ENCODE data around the gene AGO1. TPM values are rescaled to one million over a fixed set of nuclear protein-coding genes. Genes with fewer than 3 reads are reported as not detected.

Gene AGO1
- total and polyA plus RNA-seq, 2 donors (not counting 1 experiment from before 2014, with no cell fraction given) = 10.1 to 41.3 TPM

DNA sequence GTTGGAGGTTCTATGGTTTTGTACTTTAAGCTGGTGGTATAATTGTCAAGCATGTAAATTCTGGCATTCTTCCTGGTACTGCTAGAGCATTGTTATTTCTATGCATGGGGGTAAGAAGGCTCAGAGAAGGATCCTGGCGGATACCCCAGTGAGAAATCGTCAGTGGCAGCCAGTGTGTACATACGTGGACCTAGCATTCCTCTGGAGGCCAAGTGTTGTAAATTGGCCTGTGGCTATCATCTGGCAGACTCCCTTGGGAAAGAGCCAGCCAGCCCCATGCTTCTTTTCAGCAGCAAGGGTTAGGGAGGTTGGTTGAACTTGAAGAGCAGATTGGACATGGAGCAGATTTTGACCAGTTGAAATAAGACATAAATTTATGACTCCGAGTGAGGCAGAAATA, 42.7 kb downstream of the AGO1 start:
- peaks cover 15 to 21% of the 10 kb centered on the region in 2 donors for H3K4me1 ChIP-seq (ENCODE audit: control insufficient read depth in 2 of 2, insufficient read depth in 2 of 2, low read length in 2 of 2)
- no peak overlapping the region for H2AFZ ChIP-seq (ENCODE audit: insufficient read depth, low read depth, low read length, poor library complexity, severe bottlenecking)
- peak overlapping the region in 1 of 2 donors; percentile 23 for H3K27ac ChIP-seq (ENCODE audit: low read length in 2 of 2)
- Mint-ChIP-seq H3K4me3 (no peak overlapping the region), H3K27ac (no peak overlapping the region), H3K9me3 (ENCODE audit: insufficient read depth) (no peaks in the 10 kb centered on the region), H3K27me3 (no peaks in the 10 kb centered on the region), H3K4me1 (peaks cover 22% of the 10 kb centered on the region)
- 87% methylated on average over 4 of the region's 4 CpGs for WGBS (ENCODE audit: insufficient coverage)
- TF ChIP-seq, protein P1, sequence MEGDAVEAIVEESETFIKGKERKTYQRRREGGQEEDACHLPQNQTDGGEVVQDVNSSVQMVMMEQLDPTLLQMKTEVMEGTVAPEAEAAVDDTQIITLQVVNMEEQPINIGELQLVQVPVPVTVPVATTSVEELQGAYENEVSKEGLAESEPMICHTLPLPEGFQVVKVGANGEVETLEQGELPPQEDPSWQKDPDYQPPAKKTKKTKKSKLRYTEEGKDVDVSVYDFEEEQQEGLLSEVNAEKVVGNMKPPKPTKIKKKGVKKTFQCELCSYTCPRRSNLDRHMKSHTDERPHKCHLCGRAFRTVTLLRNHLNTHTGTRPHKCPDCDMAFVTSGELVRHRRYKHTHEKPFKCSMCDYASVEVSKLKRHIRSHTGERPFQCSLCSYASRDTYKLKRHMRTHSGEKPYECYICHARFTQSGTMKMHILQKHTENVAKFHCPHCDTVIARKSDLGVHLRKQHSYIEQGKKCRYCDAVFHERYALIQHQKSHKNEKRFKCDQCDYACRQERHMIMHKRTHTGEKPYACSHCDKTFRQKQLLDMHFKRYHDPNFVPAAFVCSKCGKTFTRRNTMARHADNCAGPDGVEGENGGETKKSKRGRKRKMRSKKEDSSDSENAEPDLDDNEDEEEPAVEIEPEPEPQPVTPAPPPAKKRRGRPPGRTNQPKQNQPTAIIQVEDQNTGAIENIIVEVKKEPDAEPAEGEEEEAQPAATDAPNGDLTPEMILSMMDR (IDR thresholded peaks at IDR 0.05) = no peak
- no peak for TF ChIP-seq EZH2 (IDR thresholded peaks at IDR 0.05; ENCODE audit: borderline replicate concordance, insufficient read depth, low read depth, low read length, poor library complexity, severe bottlenecking)
- CTCF ChIA-PET = no interaction called here
- ATAC-seq (ENCODE audit: low read depth) (no peak), DNase-seq (no peak)
- POLR2A ChIA-PET = no interaction called here
- no peak overlapping the region for H3K4me3 ChIP-seq (ENCODE audit: control extremely low read depth in 1 of 5, extremely low read depth in 1 of 5, insufficient read depth in 1 of 5, low read depth in 2 of 5, low read length in 4 of 5)
- H3K4me2 ChIP-seq (replicated peaks; ENCODE audit: low read depth, low read length, poor library complexity, severe bottlenecking) = peak overlapping the region; percentile 17
- no peak overlapping the region for H3K9ac ChIP-seq (ENCODE audit: low read length)
- no peaks in the 10 kb centered on the region for H3K79me2 ChIP-seq (ENCODE audit: control insufficient read depth, insufficient read depth, low read length)
- H3K27me3 ChIP-seq (replicated peaks in 1 of 4; ENCODE audit: control extremely low read depth in 1 of 4, control insufficient read depth in 3 of 4, insufficient read depth in 4 of 4, low read length in 3 of 4) = no peaks in the 10 kb centered on the region
- no peaks in the 10 kb centered on the region for H3K9me3 ChIP-seq (ENCODE audit: control extremely low read depth in 1 of 3, control insufficient read depth in 2 of 3, insufficient read depth in 1 of 3, low read length in 2 of 3)
- H3K36me3 ChIP-seq (replicated peaks in 1 of 2; ENCODE audit: control extremely low read depth in 1 of 2, control insufficient read depth in 1 of 2, extremely low read depth in 1 of 2, insufficient read depth in 2 of 2, low read length in 1 of 2) = peaks cover 0 to 8% of the 10 kb centered on the region in 2 experiments
- intact Hi-C loops (cut with micrococcal nuclease) = no loop called here
- no peaks in the 10 kb centered on the region for H4K20me1 ChIP-seq (ENCODE audit: control insufficient read depth, insufficient read depth, low read length, poor library complexity, severe bottlenecking)

DNA sequence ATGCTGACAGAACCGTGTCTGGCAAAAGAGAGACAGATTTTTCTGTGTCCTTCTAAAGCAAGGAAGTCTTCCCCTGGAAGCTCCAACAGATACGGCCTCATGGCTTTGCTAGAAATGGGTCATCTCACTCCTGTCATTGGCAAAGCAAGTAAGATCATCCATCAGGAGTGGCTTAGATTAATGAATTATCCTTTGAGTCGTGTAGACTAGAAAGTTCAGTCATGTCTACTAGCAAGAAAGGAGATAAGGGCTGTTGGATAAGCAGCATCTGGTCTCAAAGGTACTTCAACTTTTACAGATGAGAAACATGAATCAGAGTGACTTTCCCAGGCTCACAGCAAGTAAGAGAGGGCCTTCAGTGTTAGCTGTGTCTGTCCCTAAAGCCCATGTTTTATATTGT, 44.5 kb downstream of the AGO1 start:
- H3K9me3 Mint-ChIP-seq (ENCODE audit: insufficient read depth) = no peaks in the 10 kb centered on the region
- TF ChIP-seq, protein P1 (IDR thresholded peaks at IDR 0.05) = no peak
- no peak for TF ChIP-seq EZH2 (IDR thresholded peaks at IDR 0.05; ENCODE audit: borderline replicate concordance, insufficient read depth, low read depth, low read length, poor library complexity, severe bottlenecking)
- POLR2A ChIA-PET = interaction anchor here (0.7 kb wide), 1 partner anchor 44 kb away, joined by 4 read pairs; the partner anchor contains the start of gene AGO1

More for the DNA sequence above, 44.5 kb downstream of the AGO1 start:
- Histone ChIP-seq H3K4me1 (ENCODE audit: control insufficient read depth in 2 of 2, insufficient read depth in 2 of 2, low read length in 2 of 2) (peaks cover 22 to 29% of the 10 kb centered on the region in 2 donors), H3K27ac (ENCODE audit: low read length in 2 of 2) (no peak overlapping the region), H2AFZ (ENCODE audit: insufficient read depth, low read depth, low read length, poor library complexity, severe bottlenecking) (no peak overlapping the region), H4K20me1 (ENCODE audit: control insufficient read depth, insufficient read depth, low read length, poor library complexity, severe bottlenecking) (no peaks in the 10 kb centered on the region), H3K9ac (ENCODE audit: low read length) (no peak overlapping the region), H3K27me3 (replicated peaks in 1 of 4; ENCODE audit: control extremely low read depth in 1 of 4, control insufficient read depth in 3 of 4, insufficient read depth in 4 of 4, low read length in 3 of 4) (no peaks in the 10 kb centered on the region), H3K79me2 (ENCODE audit: control insufficient read depth, insufficient read depth, low read length) (peaks cover 13% of the 10 kb centered on the region), H3K4me2 (replicated peaks; ENCODE audit: low read depth, low read length, poor library complexity, severe bottlenecking) (no peak overlapping the region), H3K9me3 (ENCODE audit: control extremely low read depth in 1 of 3, control insufficient read depth in 2 of 3, insufficient read depth in 1 of 3, low read length in 2 of 3) (no peaks in the 10 kb centered on the region), H3K36me3 (replicated peaks in 1 of 2; ENCODE audit: control extremely low read depth in 1 of 2, control insufficient read depth in 1 of 2, extremely low read depth in 1 of 2, insufficient read depth in 2 of 2, low read length in 1 of 2) (no peaks in the 10 kb centered on the region), H3K4me3 (ENCODE audit: control extremely low read depth in 1 of 5, extremely low read depth in 1 of 5, insufficient read depth in 1 of 5, low read depth in 2 of 5, low read length in 4 of 5) (no peak overlapping the region)
- H3K27ac Mint-ChIP-seq = no peak overlapping the region
- ATAC-seq (ENCODE audit: low read depth) = no peak
- no peaks in the 10 kb centered on the region for H3K27me3 Mint-ChIP-seq
- CTCF ChIA-PET = interaction anchor here (0.7 kb wide), 2 partner anchors 337 to 509 kb away, joined by 3 to 4 read pairs; no protein-coding TSS in a partner anchor
- peaks cover 31% of the 10 kb centered on the region for H3K4me1 Mint-ChIP-seq
- H3K4me3 Mint-ChIP-seq = no peak overlapping the region
- DNase-seq = no peak
- 80% methylated on average over 3 of the region's 3 CpGs for WGBS (ENCODE audit: insufficient coverage)
- intact Hi-C loops (cut with micrococcal nuclease) = no loop called here
